Upper lobe of left lung (tissue), 6 donors: Measurements from ENCODE around the gene CHD8. TPM values are rescaled to one million over a fixed set of nuclear protein-coding genes. Genes with fewer than 3 reads are reported as not detected.

ENCODE experiments used
- ATAC-seq, 2 donors: fragments of 200-7000 bp; cut with Tn5 transposase; one replicate each; pipeline ENCODE4 v1.9.1; 2022; ENCODE audit warnings: mild to moderate bottlenecking in 2 of 2, moderate library complexity in 2 of 2; ENCODE audit not compliant: low FRiP score in 2 of 2
- DNase-seq, 2 donors: peaks; one replicate each; pipeline ENCODE4 v3.0.0-alpha.2; 2019 to 2020
- H3K27ac ChIP-seq, 4 donors: fragments of 200-600 bp; sonication (generic); one replicate each; pipeline ENCODE4 v1.5.1; 2016 to 2019
- H3K27me3 ChIP-seq, 4 donors: fragments of 200-600 bp; sonication (generic); one replicate each; pipeline ENCODE4 v1.5.1; 2017 to 2019
- H3K36me3 ChIP-seq, 4 donors: fragments of 200-600 bp; sonication (generic); one replicate each; pipeline ENCODE4 v1.5.1; 2016 to 2019
- H3K4me1 ChIP-seq, 4 donors: fragments of 200-600 bp; sonication (generic); one replicate each; pipeline ENCODE4 v1.5.1; 2018 to 2019
- H3K4me3 ChIP-seq, 4 donors: fragments of 200-600 bp; sonication (generic); one replicate each; pipeline ENCODE4 v1.5.1; 2017 to 2019; ENCODE audit warnings: mild to moderate bottlenecking in 2 of 4, moderate library complexity in 1 of 4
- H3K9me3 ChIP-seq, 4 donors: fragments of 200-600 bp; sonication (generic); one replicate each; pipeline ENCODE4 v1.5.1; 2018 to 2019
- CTCF ChIP-seq, 6 experiments: fragments of 450-650 bp in 4 of 6; fragments of 200-600 bp in 2 of 6; sonication (generic) in 2 of 6; IDR thresholded peaks; one replicate each; pipeline ENCODE4 v1.5.1; 2016 to 2019; ENCODE audit warnings: antibody characterized with exemption in 6 of 6
- EP300 ChIP-seq, 4 donors: sonication (generic); formaldehyde crosslinking; IDR thresholded peaks; one replicate each; pipeline ENCODE4 v1.5.1; 2017; ENCODE audit warnings: antibody characterized with exemption in 4 of 4, control low read depth in 2 of 4
- POLR2A ChIP-seq, 4 donors: fragments of 450-650 bp; IDR thresholded peaks; one replicate each; pipeline ENCODE4 v1.5.1; 2016 to 2017; ENCODE audit warnings: antibody characterized with exemption in 4 of 4, mild to moderate bottlenecking in 2 of 4
- POLR2AphosphoS5 ChIP-seq, 2 donors: sonication (generic); formaldehyde crosslinking; IDR thresholded peaks; one replicate each; pipeline ENCODE4 v1.5.1; 2017; ENCODE audit warnings: antibody characterized with exemption in 2 of 2
- WGBS, 2 donors: methylation state at CpG; one replicate each; pipeline ENCODE4 v1.1.5; 2017 to 2018; 5-methylcytosine and 5-hydroxymethylcytosine counted together
- total RNA-seq, 6 donors: library from RNA; depleted of rRNA in 4 of 6; stranded (reverse); fragments of >200 nt in 4 of 6; gene quantifications; one replicate each; pipeline versions ENCODE4 v1.1.0 to v1.2.1, GENCODE V29; 2016 to 2021
- donor health status: DM: no; HTN: no; CAD: no; lungs with moderate emphysema.
- donor health status: DM: no; HTN: yes; CAD: no; lungs with severe emphysema.

The CHD8 gene
- total RNA-seq, 6 donors from 2014 or later = 42.2 to 96.4 (median 67.5) TPM

GRCh38 chr14:21436567-21437062 lies 19.3 kb downstream of the CHD8 start:
- Histone ChIP-seq H3K4me3 (peak overlapping the region; percentile 73 to 90 (median 78)), H3K27ac (peak overlapping the region; percentile 86 to 93 (median 89)), H3K9me3 (no peaks in the 10 kb centered on the region), H3K36me3 (peaks cover 0 to under 1% (median 0%) of the 10 kb centered on the region in 4 donors), H3K4me1 (peaks cover 22 to 27% (median 25%) of the 10 kb centered on the region in 4 donors), H3K27me3 (no peaks in the 10 kb centered on the region)
- ATAC-seq = no peak
- 0 to 2% methylated on average over 9 to 11 of the region's 11 CpGs for WGBS, 2 donors
- no peak for DNase-seq
- no peak for TF ChIP-seq CTCF (IDR thresholded peaks at IDR 0.05)
- no peak for TF ChIP-seq POLR2AphosphoS5 (IDR thresholded peaks at IDR 0.05)

DNA sequence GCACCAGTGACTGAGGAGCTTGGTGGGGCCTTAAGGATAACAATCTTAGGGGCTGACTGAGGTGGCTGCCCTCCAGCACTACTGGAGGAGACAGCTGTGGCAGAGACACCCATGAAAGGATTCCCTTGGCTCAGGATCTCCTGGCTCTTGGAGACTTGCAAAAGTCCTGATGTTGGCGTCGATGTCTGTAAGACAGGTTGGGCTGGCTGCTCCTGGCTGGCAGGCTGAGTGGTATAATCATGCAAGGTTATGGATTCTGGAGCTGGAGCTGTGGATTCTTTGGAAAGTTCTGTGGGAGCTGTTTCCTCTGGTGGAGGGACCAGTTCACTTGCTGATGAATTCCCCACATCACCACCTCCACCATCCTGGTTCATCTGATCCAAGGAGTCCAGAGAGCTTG lies 24.8 kb downstream of the CHD8 start:
- Histone ChIP-seq H3K36me3 (peaks cover 29 to 55% (median 47%) of the 10 kb centered on the region in 4 donors), H3K27me3 (no peaks in the 10 kb centered on the region)
- no peak for ATAC-seq

DNA sequence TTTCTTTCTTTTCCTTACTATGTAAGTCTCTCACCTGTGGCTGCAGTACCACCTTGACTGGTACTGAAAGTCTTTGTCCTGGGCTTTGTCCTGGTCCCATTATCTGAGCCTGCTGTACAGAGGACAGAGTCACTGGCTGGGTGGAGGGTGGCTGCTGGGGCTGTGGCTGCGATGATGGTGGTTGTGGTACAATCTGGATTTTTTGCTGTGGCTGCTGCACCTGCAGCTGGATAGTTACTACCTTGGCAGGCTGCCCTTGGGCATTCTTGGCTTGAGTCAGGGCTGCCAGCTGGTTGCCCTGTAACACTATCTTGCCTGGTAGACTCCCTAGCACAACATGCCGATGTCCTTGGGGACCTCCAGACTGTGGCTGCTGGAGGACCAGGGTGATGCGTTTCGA lies 27.0 kb downstream of the CHD8 start:
- Histone ChIP-seq H3K9me3 (no peaks in the 10 kb centered on the region), H3K27ac (no peak overlapping the region), H3K4me1 (no peaks in the 10 kb centered on the region), H3K4me3 (no peak overlapping the region), H3K27me3 (no peaks in the 10 kb centered on the region), H3K36me3 (peaks cover 39 to 77% (median 68%) of the 10 kb centered on the region in 4 donors)
- WGBS, 2 donors = 87 to 100% methylated on average over 4 of the region's 4 CpGs
- DNase-seq (no peak), ATAC-seq (no peak)
- TF ChIP-seq CTCF (IDR thresholded peaks at IDR 0.05) (no peak), POLR2AphosphoS5 (IDR thresholded peaks at IDR 0.05) (no peak), EP300 (IDR thresholded peaks at IDR 0.05) (no peak), POLR2A (IDR thresholded peaks at IDR 0.05) (no peak)

More for the DNA sequence above, 24.8 kb downstream of the CHD8 start:
- no peak overlapping the region for H3K4me3 ChIP-seq
- no peaks in the 10 kb centered on the region for H3K9me3 ChIP-seq
- 100% methylated on average over 1 of the region's 2 CpGs; no CpG with 5 or more reads in 1 of the 2 donors for WGBS, 2 donors
- peaks cover 9 to 14% (median 13%) of the 10 kb centered on the region in 4 donors for H3K4me1 ChIP-seq
- H3K27ac ChIP-seq = no peak overlapping the region
- no peak for DNase-seq
- TF ChIP-seq EP300 (IDR thresholded peaks at IDR 0.05) (no peak), POLR2AphosphoS5 (IDR thresholded peaks at IDR 0.05) (no peak), CTCF (IDR thresholded peaks at IDR 0.05) (no peak), POLR2A (IDR thresholded peaks at IDR 0.05) (no peak)

DNA sequence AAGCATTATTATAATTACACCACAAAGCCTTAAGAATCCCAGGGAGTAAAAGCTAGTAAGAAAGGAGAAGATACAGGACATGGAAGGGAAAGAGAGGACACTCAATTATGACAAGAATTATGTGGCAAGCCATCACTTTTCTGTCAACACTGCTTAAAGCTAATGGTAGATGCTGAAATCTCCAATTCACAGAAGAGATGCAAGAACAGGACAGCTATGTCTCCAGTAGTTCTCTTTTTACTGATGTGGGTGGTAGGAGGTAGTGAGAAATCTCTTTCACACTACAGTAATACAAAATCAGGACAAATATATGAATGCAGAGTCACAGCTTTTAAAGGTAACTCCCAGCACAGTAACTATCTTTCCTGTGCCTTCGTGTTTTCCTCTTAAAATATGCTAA lies 29.2 kb downstream of the CHD8 start:
- no peaks in the 10 kb centered on the region for H3K27me3 ChIP-seq
- H3K27ac ChIP-seq = no peak overlapping the region
- H3K36me3 ChIP-seq = peaks cover 50 to 100% (median 89%) of the 10 kb centered on the region in 4 donors
- TF ChIP-seq EP300 (IDR thresholded peaks at IDR 0.05) = no peak
- TF ChIP-seq POLR2AphosphoS5 (IDR thresholded peaks at IDR 0.05) = no peak
- no peak for TF ChIP-seq CTCF (IDR thresholded peaks at IDR 0.05)
- TF ChIP-seq POLR2A (IDR thresholded peaks at IDR 0.05) = no peak
- ATAC-seq (no peak), DNase-seq (no peak)
- H3K4me1 ChIP-seq = no peaks in the 10 kb centered on the region
- H3K9me3 ChIP-seq = no peaks in the 10 kb centered on the region
- H3K4me3 ChIP-seq = no peak overlapping the region
- WGBS, 2 donors = 91 to 93% methylated on average over 1 of the region's 1 CpG

DNA sequence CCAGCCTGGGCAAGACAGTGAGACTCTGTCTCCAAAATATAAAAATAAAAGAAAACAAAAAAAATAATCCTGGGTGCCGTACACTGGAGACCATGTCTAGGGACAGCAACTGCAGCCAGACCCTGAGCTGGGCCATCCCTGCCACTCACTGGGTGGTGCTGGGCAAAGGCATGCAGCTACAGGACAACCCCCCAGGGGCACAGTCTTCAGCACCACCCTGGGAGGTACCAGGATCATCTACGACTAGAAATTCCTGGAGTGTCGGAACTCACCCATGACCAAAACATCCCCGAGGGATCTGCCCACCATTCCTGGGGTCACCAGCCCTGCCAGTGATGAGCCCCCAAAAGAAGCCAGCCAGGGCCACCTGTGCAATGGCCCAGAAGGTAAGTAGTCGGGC lies 36.4 kb downstream of the CHD8 start:
- WGBS, 2 donors = 77 to 91% methylated on average over 2 to 5 of the region's 5 CpGs
- H3K4me3 ChIP-seq = no peak overlapping the region
- no peaks in the 10 kb centered on the region for H3K27me3 ChIP-seq
- ATAC-seq (peak in 1 of 2 donors; percentile 65), DNase-seq (no peak)
- no peak overlapping the region for H3K27ac ChIP-seq
- TF ChIP-seq POLR2A (IDR thresholded peaks at IDR 0.05) (no peak), CTCF (IDR thresholded peaks at IDR 0.05) (no peak), POLR2AphosphoS5 (IDR thresholded peaks at IDR 0.05) (no peak), EP300 (IDR thresholded peaks at IDR 0.05) (no peak)
- no peaks in the 10 kb centered on the region for H3K9me3 ChIP-seq
- H3K36me3 ChIP-seq = peaks cover 38 to 97% (median 79%) of the 10 kb centered on the region in 4 donors
- H3K4me1 ChIP-seq = no peaks in the 10 kb centered on the region
